IPS-18c (cell line): ENCODE results near the gene FREM2.

Source experiments
- H3K4me3 ChIP-seq: 2 replicates; pipeline ENCODE4 v1.7.0; 2013; ENCODE audit warnings: low read depth, mild to moderate bottlenecking, low read length, moderate library complexity; ENCODE audit not compliant: insufficient read depth
- H3K9me3 ChIP-seq: one replicate; pipeline ENCODE4 v1.6.1; 2013; ENCODE audit warnings: mild to moderate bottlenecking, low read length, moderate library complexity; ENCODE audit not compliant: control insufficient read depth, insufficient read depth

The FREM2 gene

GRCh38 chr13:38686577-38687245 is at the start of gene FREM2:
FREM2 (plus strand) TSS chr13:38687077; CDS start chr13:38687345, 268 bp downstream.
- Histone ChIP-seq H3K9me3 (peaks cover 3% of the 10 kb centered on the region), H3K4me3 (peak within 1 kb of the TSS; percentile 91)

GRCh38 chr13:38637576-38637975 is 49.3 kb upstream of the FREM2 start:
- H3K9me3 ChIP-seq: no peaks in the 10 kb centered on the region

GRCh38 chr13:38641164-38641948 is 45.5 kb upstream of the FREM2 start:
- Histone ChIP-seq H3K9me3 (no peaks in the 10 kb centered on the region), H3K4me3 (no peak overlapping the region)

More at GRCh38 chr13:38637576-38637975, 49.3 kb upstream of the FREM2 start:
- H3K4me3 ChIP-seq: no peak overlapping the region

GRCh38 chr13:38647312-38647711 is 39.6 kb upstream of the FREM2 start:
- Histone ChIP-seq H3K4me3 (no peak overlapping the region), H3K9me3 (no peaks in the 10 kb centered on the region)

GRCh38 chr13:38648912-38649311 is 38.0 kb upstream of the FREM2 start:
- Histone ChIP-seq H3K9me3 (no peaks in the 10 kb centered on the region), H3K4me3 (no peak overlapping the region)

- H3K9me3 ChIP-seq: no peaks in the 10 kb centered on the region
Observed at GRCh38 chr13:38656699-38657098, 30.2 kb upstream of the FREM2 start.

GRCh38 chr13:38657191-38657590 is 29.7 kb upstream of the FREM2 start:
- no peak overlapping the region for H3K4me3 ChIP-seq
- no peaks in the 10 kb centered on the region for H3K9me3 ChIP-seq

More at GRCh38 chr13:38656699-38657098, 30.2 kb upstream of the FREM2 start:
- H3K4me3 ChIP-seq: no peak overlapping the region

- H3K9me3 ChIP-seq: no peaks in the 10 kb centered on the region
- H3K4me3 ChIP-seq: no peak overlapping the region
Observed at GRCh38 chr13:38658906-38659305, 28.0 kb upstream of the FREM2 start.

GRCh38 chr13:38661010-38661675 is 25.7 kb upstream of the FREM2 start:
- no peak overlapping the region for H3K4me3 ChIP-seq
- no peaks in the 10 kb centered on the region for H3K9me3 ChIP-seq

- H3K4me3 ChIP-seq: no peak overlapping the region
- no peaks in the 10 kb centered on the region for H3K9me3 ChIP-seq
Observed at GRCh38 chr13:38662362-38662761, 24.5 kb upstream of the FREM2 start.

- H3K4me3 ChIP-seq: no peak overlapping the region
- no peaks in the 10 kb centered on the region for H3K9me3 ChIP-seq
Observed at GRCh38 chr13:38664906-38665305, 22.0 kb upstream of the FREM2 start.

GRCh38 chr13:38667526-38668109 is 19.3 kb upstream of the FREM2 start:
- no peaks in the 10 kb centered on the region for H3K9me3 ChIP-seq
- no peak overlapping the region for H3K4me3 ChIP-seq

GRCh38 chr13:38669234-38669964 is 17.5 kb upstream of the FREM2 start:
- Histone ChIP-seq H3K4me3 (no peak overlapping the region), H3K9me3 (no peaks in the 10 kb centered on the region)

GRCh38 chr13:38670627-38671026 is 16.2 kb upstream of the FREM2 start:
- Histone ChIP-seq H3K9me3 (no peaks in the 10 kb centered on the region), H3K4me3 (no peak overlapping the region)

- Histone ChIP-seq H3K4me3 (no peak overlapping the region), H3K9me3 (no peaks in the 10 kb centered on the region)
Observed at GRCh38 chr13:38671980-38672379, 14.9 kb upstream of the FREM2 start.

- no peak overlapping the region for H3K4me3 ChIP-seq
- no peaks in the 10 kb centered on the region for H3K9me3 ChIP-seq
Observed at GRCh38 chr13:38674208-38674607, 12.7 kb upstream of the FREM2 start.

GRCh38 chr13:38680912-38681311 is 6.0 kb upstream of the FREM2 start:
- no peak overlapping the region for H3K4me3 ChIP-seq
- no peaks in the 10 kb centered on the region for H3K9me3 ChIP-seq
